IPS DF 6.9 (cell line): ENCODE results near the gene TP53.

ENCODE experiments used
- DNase-seq: peaks from one replicate; pipeline ENCODE4 v3.0.0-alpha.2; 2013; ENCODE audit warnings: low read depth, low spot score
- H3K27ac ChIP-seq: one replicate; pipeline ENCODE4 v1.5.1; 2013; ENCODE audit warnings: low read length, control low read depth
- H3K27me3 ChIP-seq: 2 replicates; pipeline ENCODE4 v1.6.1; 2013; ENCODE audit warnings: mild to moderate bottlenecking, low read length; ENCODE audit not compliant: control insufficient read depth, insufficient read depth
- H3K36me3 ChIP-seq: 2 replicates; pipeline ENCODE4 v1.6.1; 2013; ENCODE audit warnings: low read length; ENCODE audit not compliant: control insufficient read depth, insufficient read depth
- H3K4me1 ChIP-seq: 2 replicates; pipeline ENCODE4 v1.6.1; 2013; ENCODE audit warnings: low read length; ENCODE audit not compliant: control insufficient read depth, insufficient read depth
- H3K4me3 ChIP-seq: 2 replicates; pipeline ENCODE4 v1.5.1; 2013; ENCODE audit warnings: mild to moderate bottlenecking, low read length
- H3K9me3 ChIP-seq: 2 replicates; pipeline ENCODE4 v1.6.1; 2013; ENCODE audit warnings: low read length, inconsistent platforms; ENCODE audit not compliant: control insufficient read depth, insufficient read depth
- WGBS: extraction: QIAGEN DNeasy Blood & Tissue Kit; methylation state at CpG from one replicate; pipeline ENCODE4 v1.1.7; 2013; ENCODE audit warnings: mixed read lengths, missing lambda C conversion rate; ENCODE audit not compliant: insufficient read length, insufficient coverage; 5-methylcytosine and 5-hydroxymethylcytosine counted together

TP53 gene

DNA sequence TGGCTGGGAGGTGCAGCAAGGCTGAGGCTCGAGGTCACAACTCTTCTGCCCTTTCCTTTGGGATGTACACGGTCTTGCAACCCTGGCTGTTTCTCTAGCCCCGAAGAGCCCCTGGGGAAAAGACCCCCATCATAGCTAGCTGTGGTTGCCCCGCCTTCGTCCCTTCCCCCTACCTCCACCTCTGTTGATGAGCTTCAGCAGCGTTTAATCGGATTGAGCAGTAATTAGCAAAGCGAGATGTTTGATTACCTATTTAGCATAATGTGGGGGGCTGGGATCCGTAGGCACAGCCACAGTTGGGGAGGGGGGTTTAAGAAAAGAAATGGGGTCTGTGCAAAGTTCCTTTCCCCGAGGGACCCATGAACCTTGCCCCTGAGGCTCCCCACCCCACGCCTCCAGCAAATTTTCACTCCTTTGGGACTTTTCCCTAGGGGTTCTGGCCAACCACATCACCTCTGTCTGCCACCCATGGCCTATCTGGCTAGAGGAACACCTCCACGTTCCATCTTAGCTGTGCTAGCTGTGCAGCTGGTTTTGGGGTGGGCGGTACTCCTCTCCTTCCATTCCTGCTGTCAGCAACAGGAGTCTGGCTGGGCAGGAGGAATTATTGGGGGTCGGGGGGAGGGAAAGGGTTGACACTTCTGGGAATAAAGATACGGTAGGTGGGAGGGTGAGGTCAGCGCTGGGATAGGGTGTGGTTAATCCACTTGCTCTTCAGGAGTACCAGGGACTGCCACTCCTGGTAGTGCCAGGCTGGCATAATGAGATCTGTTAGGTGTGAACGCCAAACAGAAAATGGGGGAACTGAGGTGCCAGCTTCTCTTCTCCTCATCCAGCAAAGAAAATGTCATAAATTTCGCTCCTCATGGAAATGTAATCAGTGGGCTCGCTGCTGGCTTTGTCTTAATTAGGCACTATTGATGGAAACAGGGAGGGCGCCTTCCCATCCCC lies 28.9 kb upstream of the TP53 start:
- no peaks in the 10 kb centered on the region; the same call in 1 of the 2 replicates for H3K27me3 ChIP-seq
- no peaks in the 10 kb centered on the region for H3K36me3 ChIP-seq
- WGBS, result no CpG with 5 or more reads among the region's 20 CpGs
- peak overlapping the region; percentile 7; the same call in 1 of the 2 replicates for H3K4me3 ChIP-seq
- H3K9me3 ChIP-seq, result no peaks in the 10 kb centered on the region
- H3K4me1 ChIP-seq, result peaks cover 11% of the 10 kb centered on the region
- H3K27ac ChIP-seq, result no peak overlapping the region
- no peak for DNase-seq

DNA sequence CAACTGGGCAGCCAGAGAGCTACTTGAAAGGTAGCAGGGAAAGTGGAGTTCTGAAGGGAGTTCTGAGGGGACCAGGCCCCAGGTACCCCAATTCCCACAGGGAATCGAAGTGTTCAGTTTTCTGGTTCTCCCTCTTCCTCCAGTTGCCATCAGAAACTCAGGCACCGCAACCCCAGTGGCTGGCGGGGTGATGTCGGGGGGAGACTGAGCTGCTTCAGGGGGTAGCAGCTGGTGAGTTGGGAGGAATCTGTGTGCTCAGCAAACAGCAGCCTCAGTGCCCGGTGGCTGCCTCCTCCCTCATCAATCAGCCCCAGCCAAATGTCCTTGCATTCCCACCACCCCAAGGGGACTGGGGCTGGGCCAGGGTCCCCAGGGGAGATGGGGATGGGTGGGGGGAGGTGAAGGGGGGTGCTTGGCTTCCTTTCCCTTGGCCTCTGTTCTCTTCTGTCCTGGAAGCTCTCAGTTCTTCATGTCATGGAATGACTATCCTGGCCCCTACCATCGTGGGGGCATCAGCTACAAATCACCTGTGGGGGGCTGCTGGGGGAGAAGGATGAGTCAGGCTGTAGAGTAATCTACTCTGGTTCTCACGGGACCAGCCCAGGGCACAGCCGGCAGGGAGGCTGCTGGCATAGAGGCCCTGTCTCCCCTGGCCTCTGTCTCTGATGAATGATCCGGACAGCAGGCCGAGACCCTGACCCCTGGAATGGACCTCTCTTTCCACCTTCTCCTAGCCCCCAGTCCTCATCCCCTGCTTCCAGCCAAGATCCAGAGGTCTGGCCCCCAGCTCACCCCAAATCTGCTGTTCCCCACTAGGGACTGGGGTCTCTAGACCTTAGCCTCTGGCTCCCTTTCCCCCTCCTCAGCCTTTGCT lies 27.7 kb upstream of the TP53 start:
- no peak overlapping the region for H3K27ac ChIP-seq
- no peaks in the 10 kb centered on the region; the same call in 1 of the 2 replicates for H3K27me3 ChIP-seq
- WGBS, result no CpG with 5 or more reads among the region's 10 CpGs
- DNase-seq, result no peak
- no peak overlapping the region for H3K4me3 ChIP-seq
- peaks cover 11% of the 10 kb centered on the region for H3K4me1 ChIP-seq
- no peaks in the 10 kb centered on the region for H3K9me3 ChIP-seq
- no peaks in the 10 kb centered on the region for H3K36me3 ChIP-seq

DNA sequence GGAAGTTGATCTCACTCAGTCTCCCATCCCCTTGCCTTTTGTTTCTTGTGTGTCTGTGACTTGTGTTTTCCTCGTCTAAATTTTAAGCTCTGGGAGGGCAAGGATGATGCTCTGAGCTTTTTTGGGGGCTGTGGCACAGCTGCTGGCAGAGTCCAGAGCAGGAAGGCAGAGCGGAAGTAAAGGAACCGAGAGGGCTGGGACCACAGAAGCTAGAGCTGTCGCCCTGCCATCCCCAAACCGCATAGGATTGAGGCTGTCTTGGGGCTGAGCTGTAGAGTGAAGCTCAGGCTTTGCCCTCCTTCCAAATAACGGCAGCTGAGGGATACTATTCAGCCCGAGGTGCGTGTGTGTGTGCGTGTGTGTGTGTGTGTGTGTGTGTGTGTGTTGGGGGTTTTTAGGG lies 26.5 kb upstream of the TP53 start:
- Histone ChIP-seq H3K9me3 (no peaks in the 10 kb centered on the region), H3K4me3 (no peak overlapping the region), H3K27me3 (no peaks in the 10 kb centered on the region; the same call in 1 of the 2 replicates), H3K36me3 (no peaks in the 10 kb centered on the region), H3K27ac (no peak overlapping the region), H3K4me1 (peaks cover 11% of the 10 kb centered on the region)
- no peak for DNase-seq
- WGBS, result no CpG with 5 or more reads among the region's 9 CpGs

DNA sequence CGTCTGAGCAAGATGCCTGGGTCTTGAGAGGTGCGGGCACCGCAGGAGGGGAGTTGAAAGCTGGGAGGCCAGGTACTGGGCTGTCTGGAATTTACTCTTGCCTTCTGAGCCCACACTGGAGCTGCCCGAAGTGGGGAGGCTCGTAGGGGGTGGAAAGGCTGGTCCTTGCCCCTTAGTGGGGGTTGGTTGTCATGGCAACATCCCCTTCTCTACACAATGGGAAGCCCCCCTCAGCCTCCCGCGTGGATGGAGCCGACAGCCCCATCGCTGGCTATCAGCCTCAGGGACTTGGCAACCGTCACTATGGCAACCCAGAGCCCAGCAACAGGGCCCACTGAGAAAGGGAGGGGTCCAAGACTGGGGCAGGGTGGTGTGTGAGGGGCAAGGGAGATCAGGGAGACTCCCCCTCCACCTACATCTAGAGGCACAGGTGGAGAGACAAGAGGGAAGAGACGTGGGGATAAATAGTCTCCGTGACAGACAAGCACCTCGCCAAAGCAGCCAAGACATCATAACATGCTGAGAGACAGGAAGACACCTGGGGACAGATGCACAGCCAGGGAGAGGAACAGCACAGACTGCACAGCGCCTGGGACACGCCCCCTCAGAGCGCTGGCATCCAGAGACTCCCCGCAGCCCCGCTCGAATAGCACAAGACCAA lies 25.0 kb upstream of the TP53 start:
- H3K4me3 ChIP-seq, result no peak overlapping the region
- H3K27ac ChIP-seq, result no peak overlapping the region
- no peaks in the 10 kb centered on the region for H3K27me3 ChIP-seq
- H3K9me3 ChIP-seq, result no peaks in the 10 kb centered on the region
- peaks cover 11% of the 10 kb centered on the region for H3K4me1 ChIP-seq
- no peak for DNase-seq
- no CpG with 5 or more reads among the region's 19 CpGs for WGBS
- no peaks in the 10 kb centered on the region for H3K36me3 ChIP-seq

DNA sequence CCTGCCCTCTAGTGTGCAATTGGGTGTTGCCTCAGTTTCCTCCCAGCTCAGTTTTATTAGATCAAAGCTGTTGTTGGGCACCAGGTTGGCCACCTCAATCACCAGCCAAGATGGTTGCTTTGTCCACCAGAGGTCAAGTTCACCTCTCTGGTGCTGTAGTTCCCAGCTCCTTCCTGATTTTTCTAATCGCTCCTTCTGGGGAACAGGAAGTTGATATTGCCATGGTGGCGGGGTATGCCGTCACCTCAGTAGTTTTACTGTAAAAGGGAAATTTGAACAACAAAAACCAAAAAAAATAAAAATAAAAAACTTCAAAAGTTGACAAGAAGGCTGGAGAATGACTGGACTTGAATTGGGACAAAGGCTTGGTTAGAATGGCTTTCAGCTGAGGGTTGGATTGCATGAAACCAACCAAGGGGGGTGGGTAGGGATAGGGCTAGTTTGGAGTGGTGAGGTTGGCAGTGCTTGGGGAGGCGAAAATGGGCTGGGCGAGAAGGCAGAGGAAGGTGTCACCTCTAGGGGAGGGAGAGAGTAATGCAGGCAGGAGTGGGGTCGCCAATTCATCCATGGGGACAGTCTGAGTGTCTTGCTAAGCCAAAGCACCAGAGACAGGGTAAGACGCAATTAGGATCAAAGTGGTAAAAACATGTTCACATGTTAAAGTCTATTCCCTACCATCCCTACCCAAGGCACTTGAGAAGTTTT lies 23.9 kb upstream of the TP53 start:
- no peak for DNase-seq
- no peaks in the 10 kb centered on the region for H3K9me3 ChIP-seq
- WGBS, result no CpG with 5 or more reads among the region's 7 CpGs
- H3K4me1 ChIP-seq, result peaks cover 7% of the 10 kb centered on the region
- no peaks in the 10 kb centered on the region for H3K36me3 ChIP-seq
- no peak overlapping the region for H3K4me3 ChIP-seq
- H3K27ac ChIP-seq, result no peak overlapping the region
- H3K27me3 ChIP-seq, result no peaks in the 10 kb centered on the region

DNA sequence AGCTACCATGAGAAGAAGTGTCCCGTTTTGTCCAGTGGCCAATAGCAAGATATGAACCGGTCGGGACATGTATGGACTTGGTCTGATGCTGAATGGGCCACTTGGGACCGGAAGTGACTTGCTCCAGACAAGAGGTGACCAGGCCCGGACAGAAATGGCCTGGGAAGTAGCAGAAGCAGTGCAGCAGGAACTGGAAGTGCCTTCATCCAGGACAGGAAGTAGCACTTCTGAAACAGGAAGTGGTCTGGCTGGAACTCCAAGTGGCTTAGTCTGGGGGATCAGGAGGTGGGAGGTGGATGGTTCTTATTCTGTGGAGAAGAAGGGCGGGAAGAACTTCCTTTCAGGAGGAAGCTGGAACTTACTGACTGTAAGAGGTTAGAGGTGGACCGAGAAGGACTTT lies 23.0 kb upstream of the TP53 start:
- H3K4me1 ChIP-seq, result peaks cover 8% of the 10 kb centered on the region
- no peaks in the 10 kb centered on the region for H3K9me3 ChIP-seq
- no peak overlapping the region for H3K4me3 ChIP-seq
- no peaks in the 10 kb centered on the region for H3K36me3 ChIP-seq
- no peak overlapping the region for H3K27ac ChIP-seq
- no CpG with 5 or more reads among the region's 7 CpGs for WGBS
- no peak for DNase-seq
- no peaks in the 10 kb centered on the region for H3K27me3 ChIP-seq

DNA sequence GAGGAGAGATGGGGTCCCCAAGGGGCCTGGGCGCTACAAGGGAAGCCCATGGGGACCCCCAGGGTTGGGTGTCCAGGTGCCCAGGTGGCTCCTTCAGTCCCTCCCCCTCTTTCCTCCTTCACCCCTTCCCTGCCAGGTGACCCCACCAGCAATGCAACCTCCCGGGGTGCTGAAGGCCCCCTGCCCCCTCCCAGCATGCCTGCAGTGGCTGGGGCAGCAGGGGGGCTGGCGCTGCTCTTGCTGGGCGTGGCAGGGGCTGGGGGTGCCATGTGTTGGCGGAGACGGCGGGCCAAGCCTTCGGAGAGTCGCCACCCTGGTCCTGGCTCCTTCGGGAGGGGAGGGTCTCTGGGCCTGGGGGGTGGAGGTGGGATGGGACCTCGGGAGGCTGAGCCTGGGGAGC lies 21.7 kb upstream of the TP53 start:
- peaks cover 8% of the 10 kb centered on the region for H3K4me1 ChIP-seq
- H3K36me3 ChIP-seq, result no peaks in the 10 kb centered on the region
- no peak overlapping the region for H3K4me3 ChIP-seq
- no peak for DNase-seq
- no peak overlapping the region for H3K27ac ChIP-seq
- no CpG with 5 or more reads among the region's 11 CpGs for WGBS
- no peaks in the 10 kb centered on the region for H3K27me3 ChIP-seq
- H3K9me3 ChIP-seq, result no peaks in the 10 kb centered on the region

DNA sequence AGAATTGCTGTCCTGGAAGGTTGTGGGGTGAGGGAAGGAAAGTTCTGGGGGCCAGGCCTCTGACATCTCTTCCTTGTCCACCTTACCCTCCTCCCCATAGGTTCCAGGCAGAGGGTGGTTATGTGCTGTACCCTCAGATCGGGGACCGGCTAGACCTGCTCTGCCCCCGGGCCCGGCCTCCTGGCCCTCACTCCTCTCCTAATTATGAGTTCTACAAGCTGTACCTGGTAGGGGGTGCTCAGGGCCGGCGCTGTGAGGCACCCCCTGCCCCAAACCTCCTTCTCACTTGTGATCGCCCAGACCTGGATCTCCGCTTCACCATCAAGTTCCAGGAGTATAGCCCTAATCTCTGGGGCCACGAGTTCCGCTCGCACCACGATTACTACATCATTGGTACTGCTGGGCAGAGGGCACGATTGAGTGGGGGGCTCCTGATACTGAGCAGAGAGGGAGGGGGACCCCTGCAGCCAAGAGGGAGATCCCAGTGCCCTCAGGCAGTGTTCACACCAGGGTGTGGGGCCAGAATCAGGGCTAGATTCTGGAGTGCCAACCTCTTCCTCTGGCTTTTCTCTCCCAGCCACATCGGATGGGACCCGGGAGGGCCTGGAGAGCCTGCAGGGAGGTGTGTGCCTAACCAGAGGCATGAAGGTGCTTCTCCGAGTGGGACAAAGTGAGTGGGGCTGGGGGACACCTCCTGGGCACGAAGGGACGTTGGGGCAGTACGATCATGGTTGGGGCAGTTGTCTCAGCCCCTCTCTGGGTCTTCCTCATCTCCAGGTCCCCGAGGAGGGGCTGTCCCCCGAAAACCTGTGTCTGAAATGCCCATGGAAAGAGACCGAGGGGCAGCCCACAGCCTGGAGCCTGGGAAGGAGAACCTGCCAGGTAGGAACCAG lies 20.8 kb upstream of the TP53 start:
- H3K36me3 ChIP-seq, result no peaks in the 10 kb centered on the region; the same call in 1 of the 2 replicates
- WGBS, result no CpG with 5 or more reads among the region's 22 CpGs
- no peaks in the 10 kb centered on the region for H3K9me3 ChIP-seq
- no peaks in the 10 kb centered on the region for H3K27me3 ChIP-seq
- DNase-seq, result no peak
- no peak overlapping the region for H3K27ac ChIP-seq
- H3K4me3 ChIP-seq, result no peak overlapping the region
- peaks cover 13% of the 10 kb centered on the region for H3K4me1 ChIP-seq

DNA sequence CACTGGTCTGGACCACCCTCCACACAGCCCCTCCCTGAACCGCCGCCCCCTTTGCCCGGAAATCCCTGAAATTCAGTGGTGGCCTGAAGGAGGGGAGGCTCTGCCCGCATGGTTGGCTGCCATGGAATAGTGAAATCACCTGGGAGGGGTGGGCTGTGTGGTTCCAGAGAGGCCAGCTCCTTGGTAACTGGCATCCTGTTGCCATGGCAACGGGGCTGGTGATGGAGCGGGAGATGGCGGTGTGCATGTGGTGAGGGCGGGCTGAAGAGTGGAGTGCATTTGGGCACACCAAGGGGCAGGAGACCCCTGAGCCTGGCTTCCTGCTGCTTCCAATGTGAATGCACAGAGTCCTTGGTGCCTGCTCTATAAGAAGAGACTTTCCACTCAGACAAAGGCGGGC lies 20.2 kb upstream of the TP53 start:
- no peak overlapping the region for H3K27ac ChIP-seq
- no peak for DNase-seq
- no peaks in the 10 kb centered on the region for H3K9me3 ChIP-seq
- H3K4me1 ChIP-seq, result peaks cover 14% of the 10 kb centered on the region
- H3K36me3 ChIP-seq, result no peaks in the 10 kb centered on the region; the same call in 1 of the 2 replicates
- WGBS, result no CpG with 5 or more reads among the region's 9 CpGs
- no peak overlapping the region for H3K4me3 ChIP-seq
- no peaks in the 10 kb centered on the region for H3K27me3 ChIP-seq
